GM18505 (cell line): ENCODE measurements around the gene ZNF423.

ENCODE experiments used
- ATAC-seq: cut with Tn5 transposase; IDR thresholded peaks from one replicate; pipeline ENCODE4 v1.9.1; 2021; ENCODE audit not compliant: unreplicated experiment
- POLR2A ChIP-seq: IDR thresholded peaks from 4 replicates; pipeline ENCODE4 v1.6.1; 2011; ENCODE audit warnings: borderline replicate concordance; ENCODE audit not compliant: insufficient read depth, insufficient read length; ENCODE audit errors: extremely low read depth

ZNF423 gene

GRCh38 chr16:49524947-49525315 is 331.0 kb downstream of the ZNF423 start:
- no peak for ATAC-seq
- no peak for TF ChIP-seq POLR2A

DNA sequence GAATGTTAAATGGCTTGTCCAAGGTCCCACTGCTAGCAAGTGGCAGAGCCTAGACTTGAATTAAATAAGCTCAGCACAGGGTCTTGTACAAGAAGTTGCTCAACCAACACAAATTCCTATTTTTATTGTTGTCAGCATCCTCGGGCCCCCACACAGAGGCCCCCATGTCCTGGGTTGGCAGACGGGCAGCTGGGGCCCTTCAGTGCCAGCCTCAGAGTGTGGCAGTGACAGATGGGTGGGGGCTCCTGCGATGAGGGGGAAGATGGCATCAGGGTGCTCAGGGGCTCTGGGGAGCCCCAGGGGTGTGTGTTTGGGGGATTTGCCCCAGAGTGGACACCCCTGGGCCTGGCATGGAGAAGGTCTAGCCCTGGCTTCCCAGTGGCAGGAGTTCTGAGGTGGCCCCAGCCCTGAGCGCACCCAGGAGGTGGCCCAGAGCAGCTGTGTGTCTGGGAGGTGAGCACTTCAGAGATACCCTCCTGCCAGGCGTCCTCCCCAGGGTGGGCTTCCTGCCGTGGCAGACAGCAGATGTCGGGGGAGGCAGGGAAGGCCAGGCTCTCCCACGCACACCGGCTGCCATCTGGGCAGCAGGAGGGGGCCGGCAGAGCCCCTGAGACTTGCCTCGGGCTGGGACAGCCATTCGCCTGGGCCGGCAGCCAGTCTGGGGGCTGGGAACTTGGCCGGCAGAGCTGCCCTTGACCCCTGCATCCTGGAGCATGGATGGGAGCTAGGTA is 331.5 kb downstream of the ZNF423 start:
- no peak for TF ChIP-seq POLR2A
- ATAC-seq: no peak

GRCh38 chr16:49523435-49524159 is 332.3 kb downstream of the ZNF423 start:
- TF ChIP-seq POLR2A: no peak
- no peak for ATAC-seq

- ATAC-seq: no peak
- TF ChIP-seq POLR2A: no peak
Measured at GRCh38 chr16:49521734-49522325, 334.1 kb downstream of the ZNF423 start.

- no peak for TF ChIP-seq POLR2A
- no peak for ATAC-seq
Measured at GRCh38 chr16:49520492-49521038, 335.3 kb downstream of the ZNF423 start.

DNA sequence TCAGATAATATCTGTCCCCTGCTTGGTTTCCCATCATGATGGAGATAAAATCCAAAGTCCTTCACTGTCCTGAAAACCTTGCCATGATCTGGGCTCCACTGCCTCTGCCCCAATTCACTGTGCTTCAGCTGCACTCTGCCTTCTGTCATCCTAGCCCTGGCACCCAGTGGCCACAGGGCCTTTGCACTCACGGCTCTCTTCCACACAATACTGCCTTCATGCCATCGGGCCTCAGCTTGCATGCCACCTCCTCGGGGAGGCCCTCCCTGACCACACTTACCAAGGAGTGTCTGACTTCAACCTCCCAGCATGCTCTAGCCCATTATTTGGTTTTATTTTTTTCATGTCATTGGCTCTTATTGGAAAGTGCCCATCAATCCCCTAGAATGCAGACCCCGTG is 336.2 kb downstream of the ZNF423 start:
- no peak for ATAC-seq

GRCh38 chr16:49519008-49519656 is 336.8 kb downstream of the ZNF423 start:
- no peak for TF ChIP-seq POLR2A
- ATAC-seq: no peak

More for the DNA sequence above, 336.2 kb downstream of the ZNF423 start:
- no peak for TF ChIP-seq POLR2A

GRCh38 chr16:49516382-49517036 is 339.4 kb downstream of the ZNF423 start:
- no peak for ATAC-seq
- TF ChIP-seq POLR2A: no peak

- TF ChIP-seq POLR2A: no peak
- no peak for ATAC-seq
Measured at GRCh38 chr16:49515861-49516260, 340.1 kb downstream of the ZNF423 start.

DNA sequence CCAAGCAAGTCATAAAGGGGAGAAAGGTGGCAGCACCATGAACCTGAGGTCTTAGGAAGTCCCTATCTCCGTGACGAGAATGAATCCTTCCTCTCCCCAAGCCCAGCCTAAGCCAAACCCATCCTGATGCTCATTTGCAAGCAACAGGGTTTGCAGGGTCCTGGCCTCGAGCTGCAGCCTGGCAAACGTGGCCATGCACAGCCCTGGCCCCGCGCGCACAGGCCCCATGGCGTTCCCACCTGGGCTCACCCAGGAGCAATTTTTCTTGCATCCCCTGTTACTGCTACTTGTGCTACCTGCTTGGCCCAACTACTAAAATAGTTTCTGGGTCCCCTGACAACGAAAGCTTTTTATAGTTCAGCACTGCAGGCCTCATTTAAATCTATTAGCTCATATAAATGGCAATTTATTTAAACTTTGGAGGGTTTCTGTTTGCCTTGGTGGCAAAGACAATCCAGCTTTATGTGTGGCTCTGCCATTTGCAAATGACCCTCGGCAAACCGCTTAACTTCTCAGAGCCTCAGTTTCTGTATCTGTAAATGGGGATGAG is 340.8 kb downstream of the ZNF423 start:
- no peak for ATAC-seq
- TF ChIP-seq POLR2A: no peak

- no peak for TF ChIP-seq POLR2A
Measured at GRCh38 chr16:49514073-49514980, 341.6 kb downstream of the ZNF423 start.

More at GRCh38 chr16:49514073-49514980, 341.6 kb downstream of the ZNF423 start:
- no peak for ATAC-seq
